Measurements from ENCODE around the gene ROCK2.

- TF ChIP-seq CTCF (CRISPR knock-in tag; IDR thresholded peaks at IDR 0.05) (no peak), TGIF2 (CRISPR knock-in tag; IDR thresholded peaks at IDR 0.05) (no peak), HNRNPUL1 (IDR thresholded peaks at IDR 0.05; ENCODE audit: low read depth, low read length) (no peak), HINFP (CRISPR knock-in tag; IDR thresholded peaks at IDR 0.05; ENCODE audit: low read depth) (no peak), MXI1 (IDR thresholded peaks at IDR 0.05; ENCODE audit: borderline replicate concordance, low read depth, low read length) (no peak), U2AF2 (IDR thresholded peaks at IDR 0.05; ENCODE audit: low read depth, low read length) (no peak), USF2 (IDR thresholded peaks at IDR 0.05; ENCODE audit: low read depth, low read length) (no peak), USF2 (CRISPR knock-in tag; IDR thresholded peaks at IDR 0.05; ENCODE audit: borderline replicate concordance) (no peak), KDM3A (CRISPR knock-in tag; IDR thresholded peaks at IDR 0.05; ENCODE audit: low read depth) (no peak), MEIS2 (CRISPR knock-in tag; IDR thresholded peaks at IDR 0.05) (no peak), KDM6A (CRISPR knock-in tag; IDR thresholded peaks at IDR 0.05; ENCODE audit: low read depth) (no peak), THAP11 (CRISPR knock-in tag; IDR thresholded peaks at IDR 0.05) (peak; percentile 30; the same call in 1 of the 2 replicates)
Measured at GRCh38 chr2:11254100-11254536, 90.3 kb downstream of the ROCK2 start.

Data from HepG2 (cell line).